ENCODE results near the gene SNPH.

Gene SNPH

DNA sequence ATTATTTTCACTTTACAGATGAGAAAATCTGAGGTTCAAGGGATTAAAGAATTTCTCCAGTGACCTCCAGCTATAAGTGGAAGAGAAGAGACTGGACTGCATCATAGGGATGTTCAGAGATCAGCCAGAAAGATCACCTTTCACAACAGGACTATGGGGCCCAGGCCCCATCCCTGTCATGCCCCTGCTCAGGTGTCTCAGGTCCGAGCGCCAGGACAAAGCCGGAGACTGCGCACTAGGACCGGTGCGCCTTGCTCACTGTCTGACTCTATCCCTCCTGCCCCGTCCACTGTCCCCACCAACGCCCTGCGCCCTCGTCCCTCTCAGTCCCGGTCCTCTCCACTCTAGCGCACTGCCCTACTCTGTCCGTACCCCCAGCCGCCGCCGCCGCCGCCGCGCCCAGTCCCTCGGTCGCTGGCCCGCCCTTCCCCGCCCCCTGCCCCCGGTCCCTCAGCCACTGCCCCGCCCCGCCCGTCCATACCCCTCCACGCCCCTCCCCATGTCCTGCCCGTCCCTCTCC is 40.8 kb upstream of the SNPH start (continued):
- TF ChIP-seq, protein P1, sequence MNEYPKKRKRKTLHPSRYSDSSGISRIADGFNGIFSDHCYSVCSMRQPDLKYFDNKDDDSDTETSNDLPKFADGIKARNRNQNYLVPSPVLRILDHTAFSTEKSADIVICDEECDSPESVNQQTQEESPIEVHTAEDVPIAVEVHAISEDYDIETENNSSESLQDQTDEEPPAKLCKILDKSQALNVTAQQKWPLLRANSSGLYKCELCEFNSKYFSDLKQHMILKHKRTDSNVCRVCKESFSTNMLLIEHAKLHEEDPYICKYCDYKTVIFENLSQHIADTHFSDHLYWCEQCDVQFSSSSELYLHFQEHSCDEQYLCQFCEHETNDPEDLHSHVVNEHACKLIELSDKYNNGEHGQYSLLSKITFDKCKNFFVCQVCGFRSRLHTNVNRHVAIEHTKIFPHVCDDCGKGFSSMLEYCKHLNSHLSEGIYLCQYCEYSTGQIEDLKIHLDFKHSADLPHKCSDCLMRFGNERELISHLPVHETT (tag by site-specific recombination; IDR thresholded peaks at IDR 0.05), result no peak
- TF ChIP-seq GLIS2 (tag by site-specific recombination; IDR thresholded peaks at IDR 0.05) (peak; percentile 48; the same call in 1 of the 2 replicates), ZNF776 (tag by site-specific recombination; IDR thresholded peaks at IDR 0.05; ENCODE audit: borderline replicate concordance) (no peak), ZNF416 (tag by site-specific recombination; IDR thresholded peaks at IDR 0.05) (no peak), SP2 (tag by site-specific recombination; IDR thresholded peaks at IDR 0.05) (peak; percentile 48), ZFP69B (tag by site-specific recombination; IDR thresholded peaks at IDR 0.05) (0 out of 2 replicates have a peak, but pooled peaks have one; percentile 26), ZFP41 (tag by site-specific recombination; IDR thresholded peaks at IDR 0.05; ENCODE audit: borderline replicate concordance) (no peak), EGR2 (tag by site-specific recombination; IDR thresholded peaks at IDR 0.05; ENCODE audit: low read depth) (no peak), ZFP3 (tag by site-specific recombination; IDR thresholded peaks at IDR 0.05; ENCODE audit: low read depth) (no peak), ZSCAN16 (tag by site-specific recombination; IDR thresholded peaks at IDR 0.05) (no peak), ZEB2 (tag by site-specific recombination; IDR thresholded peaks at IDR 0.05) (0 out of 2 replicates have a peak, but pooled peaks have one; percentile 21), BCL11A (tag by site-specific recombination; IDR thresholded peaks at IDR 0.05; ENCODE audit: low read depth) (no peak), ZBTB21 (tag by site-specific recombination; IDR thresholded peaks at IDR 0.05) (no peak), ZNF600 (tag by site-specific recombination; IDR thresholded peaks at IDR 0.05) (peak; percentile 76), ZNF677 (tag by site-specific recombination; IDR thresholded peaks at IDR 0.05) (no peak), KLF8 (tag by site-specific recombination; IDR thresholded peaks at IDR 0.05) (peak; percentile 31; the same call in 1 of the 2 replicates), ZSCAN23 (tag by site-specific recombination; IDR thresholded peaks at IDR 0.05) (no peak), RBAK (tag by site-specific recombination; IDR thresholded peaks at IDR 0.05) (no peak), ZIC2 (tag by site-specific recombination; IDR thresholded peaks at IDR 0.05) (no peak), ZNF239 (tag by site-specific recombination; IDR thresholded peaks at IDR 0.05) (no peak), ZNF670 (tag by site-specific recombination; IDR thresholded peaks at IDR 0.05; ENCODE audit: low read depth) (no peak)
- TF ChIP-seq, protein P2, sequence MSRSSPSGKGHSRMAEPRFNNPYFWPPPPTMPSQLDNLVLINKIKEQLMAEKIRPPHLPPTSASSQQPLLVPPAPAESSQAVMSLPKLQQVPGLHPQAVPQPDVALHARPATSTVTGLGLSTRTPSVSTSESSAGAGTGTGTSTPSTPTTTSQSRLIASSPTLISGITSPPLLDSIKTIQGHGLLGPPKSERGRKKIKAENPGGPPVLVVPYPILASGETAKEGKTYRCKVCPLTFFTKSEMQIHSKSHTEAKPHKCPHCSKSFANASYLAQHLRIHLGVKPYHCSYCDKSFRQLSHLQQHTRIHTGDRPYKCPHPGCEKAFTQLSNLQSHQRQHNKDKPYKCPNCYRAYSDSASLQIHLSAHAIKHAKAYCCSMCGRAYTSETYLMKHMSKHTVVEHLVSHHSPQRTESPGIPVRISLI (tag by site-specific recombination; IDR thresholded peaks at IDR 0.05), result no peak
- TF ChIP-seq, protein P3, sequence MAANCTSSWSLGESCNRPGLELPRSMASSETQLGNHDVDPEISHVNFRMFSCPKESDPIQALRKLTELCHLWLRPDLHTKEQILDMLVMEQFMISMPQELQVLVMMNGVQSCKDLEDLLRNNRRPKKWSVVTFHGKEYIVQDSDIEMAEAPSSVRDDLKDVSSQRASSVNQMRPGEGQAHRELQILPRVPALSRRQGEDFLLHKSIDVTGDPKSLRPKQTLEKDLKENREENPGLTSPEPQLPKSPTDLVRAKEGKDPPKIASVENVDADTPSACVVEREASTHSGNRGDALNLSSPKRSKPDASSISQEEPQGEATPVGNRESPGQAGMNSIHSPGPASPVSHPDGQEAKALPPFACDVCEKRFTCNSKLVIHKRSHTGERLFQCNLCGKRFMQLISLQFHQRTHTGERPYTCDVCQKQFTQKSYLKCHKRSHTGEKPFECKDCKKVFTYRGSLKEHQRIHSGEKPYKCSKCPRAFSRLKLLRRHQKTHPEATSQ (tag by site-specific recombination; IDR thresholded peaks at IDR 0.05), result 0 out of 2 replicates have a peak, but pooled peaks have one; percentile 53
- TF ChIP-seq, protein P4, sequence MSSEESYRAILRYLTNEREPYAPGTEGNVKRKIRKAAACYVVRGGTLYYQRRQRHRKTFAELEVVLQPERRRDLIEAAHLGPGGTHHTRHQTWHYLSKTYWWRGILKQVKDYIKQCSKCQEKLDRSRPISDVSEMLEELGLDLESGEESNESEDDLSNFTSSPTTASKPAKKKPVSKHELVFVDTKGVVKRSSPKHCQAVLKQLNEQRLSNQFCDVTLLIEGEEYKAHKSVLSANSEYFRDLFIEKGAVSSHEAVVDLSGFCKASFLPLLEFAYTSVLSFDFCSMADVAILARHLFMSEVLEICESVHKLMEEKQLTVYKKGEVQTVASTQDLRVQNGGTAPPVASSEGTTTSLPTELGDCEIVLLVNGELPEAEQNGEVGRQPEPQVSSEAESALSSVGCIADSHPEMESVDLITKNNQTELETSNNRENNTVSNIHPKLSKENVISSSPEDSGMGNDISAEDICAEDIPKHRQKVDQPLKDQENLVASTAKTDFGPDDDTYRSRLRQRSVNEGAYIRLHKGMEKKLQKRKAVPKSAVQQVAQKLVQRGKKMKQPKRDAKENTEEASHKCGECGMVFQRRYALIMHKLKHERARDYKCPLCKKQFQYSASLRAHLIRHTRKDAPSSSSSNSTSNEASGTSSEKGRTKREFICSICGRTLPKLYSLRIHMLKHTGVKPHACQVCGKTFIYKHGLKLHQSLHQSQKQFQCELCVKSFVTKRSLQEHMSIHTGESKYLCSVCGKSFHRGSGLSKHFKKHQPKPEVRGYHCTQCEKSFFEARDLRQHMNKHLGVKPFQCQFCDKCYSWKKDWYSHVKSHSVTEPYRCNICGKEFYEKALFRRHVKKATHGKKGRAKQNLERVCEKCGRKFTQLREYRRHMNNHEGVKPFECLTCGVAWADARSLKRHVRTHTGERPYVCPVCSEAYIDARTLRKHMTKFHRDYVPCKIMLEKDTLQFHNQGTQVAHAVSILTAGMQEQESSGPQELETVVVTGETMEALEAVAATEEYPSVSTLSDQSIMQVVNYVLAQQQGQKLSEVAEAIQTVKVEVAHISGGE (tag by site-specific recombination; conservative IDR thresholded peaks at IDR 0.05; ENCODE audit: low read depth), result no peak
- TF ChIP-seq, protein P5, sequence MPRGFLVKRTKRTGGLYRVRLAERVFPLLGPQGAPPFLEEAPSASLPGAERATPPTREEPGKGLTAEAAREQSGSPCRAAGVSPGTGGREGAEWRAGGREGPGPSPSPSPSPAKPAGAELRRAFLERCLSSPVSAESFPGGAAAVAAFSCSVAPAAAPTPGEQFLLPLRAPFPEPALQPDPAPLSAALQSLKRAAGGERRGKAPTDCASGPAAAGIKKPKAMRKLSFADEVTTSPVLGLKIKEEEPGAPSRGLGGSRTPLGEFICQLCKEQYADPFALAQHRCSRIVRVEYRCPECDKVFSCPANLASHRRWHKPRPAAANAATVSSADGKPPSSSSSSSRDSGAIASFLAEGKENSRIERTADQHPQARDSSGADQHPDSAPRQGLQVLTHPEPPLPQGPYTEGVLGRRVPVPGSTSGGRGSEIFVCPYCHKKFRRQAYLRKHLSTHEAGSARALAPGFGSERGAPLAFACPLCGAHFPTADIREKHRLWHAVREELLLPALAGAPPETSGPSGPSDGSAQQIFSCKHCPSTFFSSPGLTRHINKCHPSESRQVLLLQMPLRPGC (tag by site-specific recombination; IDR thresholded peaks at IDR 0.05), result no peak
- TF ChIP-seq, protein P6, sequence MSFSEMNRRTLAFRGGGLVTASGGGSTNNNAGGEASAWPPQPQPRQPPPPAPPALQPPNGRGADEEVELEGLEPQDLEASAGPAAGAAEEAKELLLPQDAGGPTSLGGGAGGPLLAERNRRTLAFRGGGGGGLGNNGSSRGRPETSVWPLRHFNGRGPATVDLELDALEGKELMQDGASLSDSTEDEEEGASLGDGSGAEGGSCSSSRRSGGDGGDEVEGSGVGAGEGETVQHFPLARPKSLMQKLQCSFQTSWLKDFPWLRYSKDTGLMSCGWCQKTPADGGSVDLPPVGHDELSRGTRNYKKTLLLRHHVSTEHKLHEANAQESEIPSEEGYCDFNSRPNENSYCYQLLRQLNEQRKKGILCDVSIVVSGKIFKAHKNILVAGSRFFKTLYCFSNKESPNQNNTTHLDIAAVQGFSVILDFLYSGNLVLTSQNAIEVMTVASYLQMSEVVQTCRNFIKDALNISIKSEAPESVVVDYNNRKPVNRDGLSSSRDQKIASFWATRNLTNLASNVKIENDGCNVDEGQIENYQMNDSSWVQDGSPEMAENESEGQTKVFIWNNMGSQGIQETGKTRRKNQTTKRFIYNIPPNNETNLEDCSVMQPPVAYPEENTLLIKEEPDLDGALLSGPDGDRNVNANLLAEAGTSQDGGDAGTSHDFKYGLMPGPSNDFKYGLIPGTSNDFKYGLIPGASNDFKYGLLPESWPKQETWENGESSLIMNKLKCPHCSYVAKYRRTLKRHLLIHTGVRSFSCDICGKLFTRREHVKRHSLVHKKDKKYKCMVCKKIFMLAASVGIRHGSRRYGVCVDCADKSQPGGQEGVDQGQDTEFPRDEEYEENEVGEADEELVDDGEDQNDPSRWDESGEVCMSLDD (tag by site-specific recombination; IDR thresholded peaks at IDR 0.05), result no peak
- TF ChIP-seq, protein P7, sequence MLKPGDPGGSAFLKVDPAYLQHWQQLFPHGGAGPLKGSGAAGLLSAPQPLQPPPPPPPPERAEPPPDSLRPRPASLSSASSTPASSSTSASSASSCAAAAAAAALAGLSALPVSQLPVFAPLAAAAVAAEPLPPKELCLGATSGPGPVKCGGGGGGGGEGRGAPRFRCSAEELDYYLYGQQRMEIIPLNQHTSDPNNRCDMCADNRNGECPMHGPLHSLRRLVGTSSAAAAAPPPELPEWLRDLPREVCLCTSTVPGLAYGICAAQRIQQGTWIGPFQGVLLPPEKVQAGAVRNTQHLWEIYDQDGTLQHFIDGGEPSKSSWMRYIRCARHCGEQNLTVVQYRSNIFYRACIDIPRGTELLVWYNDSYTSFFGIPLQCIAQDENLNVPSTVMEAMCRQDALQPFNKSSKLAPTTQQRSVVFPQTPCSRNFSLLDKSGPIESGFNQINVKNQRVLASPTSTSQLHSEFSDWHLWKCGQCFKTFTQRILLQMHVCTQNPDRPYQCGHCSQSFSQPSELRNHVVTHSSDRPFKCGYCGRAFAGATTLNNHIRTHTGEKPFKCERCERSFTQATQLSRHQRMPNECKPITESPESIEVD (tag by site-specific recombination; IDR thresholded peaks at IDR 0.05), result no peak
